ENCODE results near the gene C12orf50.
"Not testable (repeated sequence)": the region's sequence is repeated elsewhere in the genome, so short reads cannot be mapped to it uniquely, and the experiment has no call there.

Gene C12orf50

DNA sequence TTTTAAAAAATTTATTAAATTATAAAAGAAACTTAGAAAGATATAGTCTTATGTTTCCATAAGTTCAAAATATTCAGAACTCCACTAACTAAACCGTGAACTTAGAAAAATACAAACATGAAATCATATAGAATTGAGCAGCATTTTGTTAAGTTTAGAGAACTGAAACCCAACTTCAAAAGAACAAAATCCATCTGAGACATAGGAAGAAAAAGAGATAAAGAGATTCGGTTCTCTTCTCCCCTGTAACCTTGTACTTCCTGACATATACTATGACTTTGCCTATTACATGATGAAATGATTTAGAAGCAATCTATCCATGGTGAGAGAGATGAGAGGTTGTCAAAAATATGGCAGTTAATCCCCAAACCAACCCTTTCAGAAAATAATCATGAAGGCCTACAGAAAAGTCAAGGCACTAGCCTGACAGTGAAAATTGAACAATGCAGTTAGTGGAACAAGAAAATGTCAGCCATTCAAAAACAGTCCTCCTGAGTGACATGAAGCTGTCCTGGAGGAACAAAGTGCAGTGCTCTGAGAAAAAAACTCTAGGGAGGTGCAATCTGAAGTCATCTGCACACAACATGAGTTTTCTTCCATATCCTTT, 44.0 kb downstream of the C12orf50 start:
- no peak for DNase-seq

DNA sequence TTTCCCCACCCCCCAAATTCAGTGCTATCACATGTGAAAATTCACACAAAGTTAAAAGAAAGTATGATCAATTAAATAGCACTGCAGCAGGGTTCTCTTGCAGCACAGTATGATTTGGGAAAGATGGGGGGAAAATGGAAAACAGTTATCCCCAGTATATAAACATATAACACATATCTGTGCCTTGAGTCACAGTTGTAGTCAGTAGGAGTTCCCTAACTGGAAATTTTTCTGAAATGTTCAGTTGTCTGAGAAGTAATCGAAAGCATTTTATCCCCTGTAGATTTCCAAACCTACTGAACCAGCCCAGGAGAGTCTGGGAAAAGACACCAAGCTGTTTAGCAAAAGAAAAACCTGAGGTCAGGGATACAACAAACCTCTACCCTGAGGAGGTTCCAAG, 47.0 kb downstream of the C12orf50 start:
- no peak for DNase-seq

DNA sequence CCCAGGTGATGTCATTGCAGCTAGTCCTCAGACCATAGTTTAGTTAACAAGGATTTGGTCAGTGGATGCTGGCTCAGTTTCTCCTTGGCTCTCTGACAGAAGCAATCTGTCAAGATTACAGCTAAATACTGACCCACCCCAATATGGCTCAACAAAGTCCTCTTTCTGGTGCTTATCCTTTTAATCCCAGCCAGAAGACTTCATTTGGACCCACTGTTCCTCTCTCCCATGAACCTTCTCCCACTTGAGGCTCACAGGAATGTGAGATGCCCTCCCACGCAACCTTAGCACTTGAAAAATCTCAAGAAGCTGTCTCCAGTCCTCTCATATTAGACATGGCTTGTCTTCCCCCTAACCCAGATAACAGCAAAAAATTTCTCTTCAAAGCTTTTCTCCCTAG, 47.7 kb downstream of the C12orf50 start:
- DNase-seq: no peak

DNA sequence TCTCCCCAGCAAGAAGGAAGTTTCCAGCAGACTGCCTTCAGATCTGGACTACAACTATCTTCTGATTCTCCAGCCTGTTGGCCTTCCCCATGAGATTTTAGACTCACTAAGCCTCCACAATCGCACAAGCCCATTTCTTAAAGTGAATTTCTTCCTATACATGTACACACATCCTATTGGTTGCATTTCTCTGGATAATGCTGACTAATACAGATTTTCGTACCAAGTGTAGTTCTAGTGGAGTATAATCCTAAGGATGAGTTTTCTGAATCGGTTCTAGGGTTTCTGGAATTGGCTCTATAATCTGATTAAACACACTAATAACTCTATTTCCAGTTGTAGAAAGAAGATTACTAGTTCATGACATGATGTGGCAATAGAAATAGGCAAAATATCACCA, 53.3 kb downstream of the C12orf50 start:
- DNase-seq: no peak

DNA sequence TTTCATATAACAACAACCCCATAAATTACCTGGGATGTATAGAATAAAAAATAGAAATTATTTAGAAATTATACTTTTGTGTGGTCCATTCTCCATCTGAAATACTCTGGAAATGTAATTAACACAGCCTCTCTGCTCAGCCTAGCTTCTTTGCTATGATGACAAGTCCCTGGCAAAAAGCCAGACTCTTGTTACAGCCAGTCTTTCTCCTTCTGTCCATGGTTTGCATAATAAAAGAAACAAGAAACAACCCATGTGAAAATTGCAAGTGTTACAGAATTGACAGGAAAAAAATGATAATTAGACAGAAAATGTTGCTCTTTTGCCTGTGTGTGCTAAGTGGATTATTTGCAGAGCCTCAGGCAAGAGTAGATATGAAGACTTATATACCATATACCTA, 61.3 kb downstream of the C12orf50 start:
- DNase-seq: no peak

DNA sequence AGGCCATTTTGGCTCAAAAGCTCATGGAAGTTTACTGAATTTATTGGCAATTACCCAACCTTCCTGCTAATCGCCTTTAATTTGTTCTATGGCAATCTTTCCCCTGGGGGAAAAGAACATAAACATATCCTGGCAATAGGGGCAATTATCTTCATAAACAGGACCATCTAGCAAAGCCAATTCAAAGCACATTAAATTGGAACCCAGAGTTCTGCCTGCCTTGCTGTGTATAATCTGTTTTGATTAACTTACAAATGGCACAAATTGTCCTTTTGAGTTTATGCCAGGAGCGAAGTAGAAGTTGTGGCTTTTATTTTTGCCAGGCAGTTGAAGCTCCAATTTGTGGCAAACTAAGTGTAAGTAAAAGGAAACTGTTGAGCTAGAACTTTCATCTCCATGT, 68.6 kb downstream of the C12orf50 start:
- DNase-seq: no peak

DNA sequence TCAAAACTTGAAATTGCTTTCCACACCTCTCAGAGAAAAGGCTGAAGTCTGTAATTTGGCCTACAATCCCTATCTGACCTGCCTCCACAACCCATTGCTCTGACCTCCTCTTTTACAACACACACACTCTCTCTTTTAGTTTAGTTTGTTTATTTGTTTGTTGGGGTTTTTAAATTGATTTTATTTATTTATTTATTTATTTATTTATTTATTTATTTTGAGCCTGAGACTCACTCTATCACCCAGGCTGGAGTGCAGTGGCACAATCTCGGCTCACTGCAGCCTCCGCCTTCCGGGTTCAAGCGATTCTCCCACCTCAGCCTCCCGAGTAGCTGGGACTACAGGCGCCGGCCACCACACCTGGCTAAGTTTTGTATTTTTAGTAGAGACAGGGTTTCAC, 75.2 kb downstream of the C12orf50 start:
- DNase-seq: not testable (repeated sequence)

DNA sequence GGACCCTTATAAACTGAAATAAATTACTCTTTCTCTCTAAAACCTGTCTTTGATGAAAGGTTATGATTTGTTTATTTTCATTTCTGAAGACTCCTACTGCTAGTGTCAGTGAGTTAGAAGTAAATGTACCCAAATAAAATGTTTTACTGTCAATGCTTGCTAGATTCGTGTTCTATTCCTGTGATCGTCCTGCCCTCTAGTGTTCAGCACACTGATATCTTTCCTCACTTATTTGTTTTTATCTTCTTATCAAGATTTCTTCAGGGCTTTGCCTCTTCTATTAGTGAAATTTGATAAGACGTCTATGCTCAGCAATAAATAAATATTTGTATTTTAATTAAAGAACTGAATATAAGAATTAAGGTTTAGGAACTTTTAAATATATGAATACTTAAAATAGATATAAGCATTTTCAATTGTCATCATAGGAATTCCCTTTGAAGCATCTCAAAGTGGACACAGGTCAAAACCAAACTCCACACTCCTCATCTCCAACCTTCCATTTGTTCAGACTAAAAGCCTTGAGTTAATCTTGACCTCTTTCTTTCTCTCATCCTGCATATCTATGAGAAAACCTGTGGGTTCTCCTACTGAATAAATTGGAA, 75.8 kb downstream of the C12orf50 start:
- DNase-seq: no peak

DNA sequence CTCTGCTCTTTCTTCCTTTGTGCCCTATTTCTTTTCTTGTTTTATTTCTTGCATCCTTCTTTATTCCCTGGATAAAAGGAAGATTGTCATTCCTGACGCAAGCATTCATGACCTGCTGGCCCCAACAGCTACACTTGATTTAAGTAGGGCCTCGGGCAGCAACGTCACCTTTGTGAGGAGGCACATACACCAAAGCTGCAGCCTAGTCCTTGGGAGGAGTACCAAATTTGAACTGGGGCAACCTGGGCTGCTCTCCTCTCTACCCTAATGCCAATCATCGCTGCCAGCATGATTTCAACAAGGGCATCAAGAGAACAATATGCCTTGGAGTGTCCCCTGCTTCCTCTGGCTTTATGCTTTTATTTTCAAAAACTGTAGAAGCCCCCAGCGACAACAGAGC, 76.4 kb downstream of the C12orf50 start:
- no peak for DNase-seq

DNA sequence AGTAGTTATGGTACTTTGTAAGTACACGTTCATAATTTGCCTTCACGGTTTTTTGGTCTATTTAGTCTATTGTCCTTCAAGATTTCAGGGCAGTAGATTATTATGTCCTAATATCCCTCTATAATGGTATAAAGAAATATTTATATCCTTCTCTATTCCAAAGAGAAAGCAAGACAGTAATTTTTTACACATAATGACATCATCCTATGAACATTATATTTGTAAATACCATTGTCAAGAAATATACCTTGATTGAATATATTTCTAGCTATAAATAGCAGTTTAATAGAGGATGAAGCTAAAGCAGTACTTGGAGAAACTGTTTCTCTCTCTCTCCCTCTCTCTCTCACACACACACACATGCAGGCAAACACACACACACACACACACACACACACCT, 77.0 kb downstream of the C12orf50 start:
- no peak for DNase-seq

DNA sequence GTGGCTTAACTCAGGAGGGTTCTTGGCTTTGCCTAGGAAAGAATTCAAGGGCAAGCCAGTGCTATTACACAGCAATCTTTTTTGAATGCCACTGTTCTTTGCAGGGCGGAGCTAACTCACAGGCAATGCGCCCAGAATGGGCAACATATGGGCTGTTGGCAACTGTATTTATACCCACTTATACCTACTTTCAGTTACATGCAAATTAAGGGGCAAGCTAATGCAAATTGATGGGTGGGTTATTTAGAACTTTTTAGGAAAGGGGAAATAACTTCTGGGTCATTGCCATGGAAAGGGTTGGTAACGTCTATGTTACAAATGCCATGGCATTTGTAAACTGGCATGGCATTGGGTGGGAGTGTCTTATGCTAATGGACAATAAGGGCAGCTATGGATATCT, 85.4 kb downstream of the C12orf50 start:
- DNase-seq: no peak

DNA sequence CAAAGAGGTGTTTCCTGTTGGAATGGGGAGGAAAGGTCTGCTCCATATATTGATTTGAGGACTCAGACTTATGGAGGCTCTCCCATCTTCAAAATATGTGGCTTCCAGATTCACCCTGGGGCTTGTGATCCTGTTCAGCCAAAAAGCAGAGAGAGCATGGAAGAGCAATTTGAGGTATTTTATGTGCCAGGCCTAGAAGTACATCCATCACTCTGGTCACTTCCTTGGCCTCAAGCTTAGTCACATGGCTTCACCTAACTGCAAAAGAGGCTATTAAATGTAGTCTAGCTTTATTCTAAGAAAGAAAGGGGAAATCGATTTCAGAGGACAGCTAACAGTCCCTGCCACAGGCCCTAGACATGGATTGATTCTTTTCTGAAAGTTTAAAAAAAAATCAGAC, 86.2 kb downstream of the C12orf50 start:
- DNase-seq: no peak

DNA sequence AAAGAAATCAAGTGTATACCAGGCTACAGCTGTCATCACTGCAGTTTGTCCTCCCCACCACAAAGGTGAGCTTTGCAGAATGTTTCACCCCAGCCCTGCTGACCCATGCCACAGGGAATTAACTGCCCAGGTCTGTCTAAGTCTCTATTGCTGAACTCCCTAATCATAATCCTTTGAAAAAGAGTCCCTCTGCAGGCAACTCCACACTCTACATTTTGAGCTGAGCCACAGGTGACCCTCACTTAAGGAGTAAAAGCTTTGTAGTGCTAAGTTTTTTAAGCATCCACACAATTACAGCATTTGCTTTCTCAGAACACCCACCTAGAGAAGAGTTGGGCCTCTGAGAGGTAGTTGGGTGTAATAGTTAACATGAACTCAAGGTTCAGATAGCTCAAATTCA, 90.0 kb downstream of the C12orf50 start:
- no peak for DNase-seq

DNA sequence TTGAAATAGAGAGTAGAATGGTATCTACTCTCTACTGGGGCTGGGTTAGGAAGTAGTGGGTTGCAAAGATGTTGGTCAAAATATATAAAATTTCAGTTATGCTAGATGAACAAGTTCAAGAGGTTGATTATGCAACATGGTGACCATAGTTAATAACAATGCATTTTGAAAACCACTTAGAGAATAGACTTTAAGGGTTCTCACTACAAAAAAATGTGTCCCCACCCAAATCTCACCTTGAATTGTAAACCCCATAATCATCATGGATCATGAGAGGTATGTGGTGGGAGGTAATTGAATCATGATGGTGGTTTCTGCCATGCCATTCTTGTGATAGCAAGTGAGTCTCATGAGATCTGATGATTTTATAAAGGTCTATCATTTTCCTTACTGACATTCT, 94.0 kb downstream of the C12orf50 start:
- DNase-seq: no peak

DNA sequence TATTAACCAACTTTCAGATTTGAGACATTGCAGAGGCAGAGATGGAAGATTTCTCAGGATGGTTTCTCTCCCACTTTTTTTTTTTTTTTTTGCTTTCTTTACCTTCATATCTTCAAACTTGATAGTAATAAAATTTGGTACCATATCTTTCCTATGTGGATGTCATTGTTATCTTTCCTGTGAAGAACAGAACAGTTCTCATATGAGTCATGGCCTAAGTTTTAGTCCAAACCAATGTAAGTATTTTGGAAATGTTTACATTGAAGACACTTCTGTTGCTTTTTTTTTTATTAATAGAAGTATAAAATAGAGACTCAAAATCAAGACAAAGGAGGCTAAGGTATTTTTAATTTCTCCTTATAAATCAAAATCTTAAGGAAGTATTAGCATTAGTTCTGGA, 95.2 kb downstream of the C12orf50 start:
- DNase-seq: no peak

DNA sequence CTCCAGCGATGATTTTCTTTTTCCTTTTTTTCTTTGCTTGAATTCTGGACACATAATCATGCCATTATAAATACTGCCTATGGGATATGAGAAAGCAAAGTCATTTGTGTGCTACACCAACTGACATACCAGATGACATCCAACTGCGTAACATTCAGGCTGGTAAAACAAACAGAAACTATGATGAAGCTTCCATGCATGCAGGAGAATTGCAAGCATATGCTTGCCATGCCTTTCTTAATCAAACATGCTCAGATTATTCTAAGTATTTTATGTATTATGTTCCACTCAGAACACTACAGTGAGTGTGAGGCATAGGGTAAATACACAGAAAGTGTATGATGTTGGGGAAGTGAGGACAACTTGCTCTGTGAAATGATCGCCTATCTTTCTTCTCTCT, 97.4 kb downstream of the C12orf50 start:
- no peak for DNase-seq

DNA sequence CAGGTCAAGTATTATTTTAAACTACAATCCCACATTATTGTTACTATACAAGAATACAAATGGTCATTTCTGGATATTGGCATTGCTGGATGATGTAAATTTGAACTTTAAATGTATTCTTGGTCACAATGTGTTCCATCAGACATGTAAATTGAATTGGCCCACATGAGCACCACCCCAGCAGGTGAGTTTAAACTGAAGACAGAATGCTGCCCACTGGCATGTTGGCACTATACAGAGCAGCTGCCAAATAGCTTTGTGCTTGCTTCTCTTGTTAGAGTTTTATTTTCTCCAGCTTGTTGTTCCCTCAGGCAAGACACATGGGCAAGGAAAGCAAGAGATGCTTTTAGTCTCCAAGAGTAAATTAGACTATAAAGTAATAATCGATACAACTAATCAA, 98.6 kb downstream of the C12orf50 start:
- no peak for DNase-seq
